NCI-H524 treated with DMSO at 0.1 percent for 48 hours (cell line): ENCODE measurements around the gene PCSK7.

Source experiments
- DNase-seq: peaks from one replicate; lab custom pipeline; 2025; lab: John Stamatoyannopoulos, UW

Gene PCSK7

GRCh38 chr11:117181586-117182550, 50.0 kb downstream of the PCSK7 start:
- no peak for DNase-seq

- DNase-seq: no peak
Measured at GRCh38 chr11:117180661-117181585, 51.0 kb downstream of the PCSK7 start.

- DNase-seq: no peak
Measured at GRCh38 chr11:117180020-117180419, 51.9 kb downstream of the PCSK7 start.

GRCh38 chr11:117179048-117179999, 52.5 kb downstream of the PCSK7 start:
- no peak for DNase-seq

- DNase-seq: peak; percentile 61
Measured at GRCh38 chr11:117178210-117179034, 53.5 kb downstream of the PCSK7 start, which contains the start of gene SIDT2. Gene SIDT2, plus strand, starts transcription at chr11:117178743. Its CDS starts 521 bp downstream, at chr11:117179264.

- no peak for DNase-seq
Measured at GRCh38 chr11:117177534-117178209, 54.2 kb downstream of the PCSK7 start.

- DNase-seq: no peak
Measured at GRCh38 chr11:117176186-117176585, 55.7 kb downstream of the PCSK7 start.

- DNase-seq: no peak
Measured at GRCh38 chr11:117175781-117176180, 56.1 kb downstream of the PCSK7 start.

GRCh38 chr11:117175104-117175503, 56.8 kb downstream of the PCSK7 start:
- DNase-seq: no peak

- no peak for DNase-seq
Measured at GRCh38 chr11:117172724-117173421, 59.0 kb downstream of the PCSK7 start.

- DNase-seq: no peak
Measured at GRCh38 chr11:117171404-117172061, 60.3 kb downstream of the PCSK7 start.

- no peak for DNase-seq
Measured at GRCh38 chr11:117171007-117171403, 60.9 kb downstream of the PCSK7 start.

- DNase-seq: no peak
Measured at GRCh38 chr11:117170210-117170609, 61.7 kb downstream of the PCSK7 start.

GRCh38 chr11:117169736-117170135, 62.1 kb downstream of the PCSK7 start:
- no peak for DNase-seq

- no peak for DNase-seq
Measured at GRCh38 chr11:117166491-117166890, 65.4 kb downstream of the PCSK7 start.

- no peak for DNase-seq
Measured at GRCh38 chr11:117160826-117161225, 71.0 kb downstream of the PCSK7 start.

- DNase-seq: no peak
Measured at GRCh38 chr11:117159892-117160291, 72.0 kb downstream of the PCSK7 start.

GRCh38 chr11:117157507-117157906, 74.4 kb downstream of the PCSK7 start:
- no peak for DNase-seq

- DNase-seq: no peak
Measured at GRCh38 chr11:117154468-117154867, 77.4 kb downstream of the PCSK7 start.
